K562 (cell line): ENCODE results near the gene VWF. TPM values are rescaled to one million over a fixed set of nuclear protein-coding genes. Genes with fewer than 3 reads are reported as not detected.

ENCODE experiments used
- ATAC-seq: fragments of 200-7000 bp; cut with Tn5 transposase; 3 replicates; pipeline ENCODE4 v1.9.1; 2020; ENCODE audit warnings: moderate library complexity
- BruUV-seq: library from RNA; stranded (reverse); fragments of 400-500 nt; replicated peaks from 2 replicates; lab custom pipeline; 2021; lab: Mats Ljungman, UMichigan
- CTCF ChIA-PET: fragments of 300-600 bp; formaldehyde crosslinking; extraction: SDS; loops from one replicate; lab custom pipeline; 2021; ENCODE audit warnings: low intra/inter-chr PET ratio; lab: Yijun Ruan, JAX
- POLR2A ChIA-PET: fragments of 300-600, 350-650 bp; sonication (Branson Sonifier 250); formaldehyde crosslinking; extraction: SDS; loops from one replicate; lab custom pipeline; 2021; ENCODE audit warnings: antibody characterized with exemption, inconsistent platforms; lab: Yijun Ruan, JAX
- DNase-seq, 4 experiments: peaks; one replicate each; pipeline versions ENCODE4 v3.0.0 to v3.0.0-alpha.2; 2011 to 2018; ENCODE audit warnings: low spot score in 3 of 4, mixed read lengths in 3 of 4; ENCODE audit errors: extremely low read depth in 1 of 4
- FAIRE-seq: peaks from 2 replicates; lab custom pipeline; 2011; peaks lifted over from hg19 to GRCh38; lab: Jason Lieb, UNC
- H2AFZ ChIP-seq: 2 replicates; pipeline ENCODE4 v1.6.0; 2011; ENCODE audit warnings: low read depth, low read length, control low read depth, inconsistent platforms
- H3K27ac ChIP-seq: fragments of 200-600 bp; 3 replicates; pipeline ENCODE4 v1.8.0; 2011; ENCODE audit warnings: low read depth, mild to moderate bottlenecking, control low read depth, inconsistent platforms, low read length, moderate library complexity, mixed read lengths; ENCODE audit errors: extremely low read depth
- H3K27me3 ChIP-seq, 2 experiments: fragments of 300-600 bp in 1 of 2; 2 replicates in 1 of 2; 3 replicates in 1 of 2; pipeline versions ENCODE4 v1.6.0 to v1.8.0; 2011; ENCODE audit warnings: inconsistent platforms in 2 of 2, low read length in 2 of 2, mild to moderate bottlenecking in 1 of 2, mixed read lengths in 1 of 2, moderate library complexity in 1 of 2; ENCODE audit not compliant: control insufficient read depth in 2 of 2, insufficient read depth in 2 of 2
- H3K36me3 ChIP-seq: fragments of 300-600 bp; 3 replicates; pipeline ENCODE4 v1.8.0; 2011; ENCODE audit warnings: mild to moderate bottlenecking, low read length, inconsistent platforms; ENCODE audit not compliant: control insufficient read depth, insufficient read depth
- H3K4me1 ChIP-seq, 2 experiments: fragments of 200-600 bp in 1 of 2; replicated peaks in 1 of 2; 2 replicates in 1 of 2; 3 replicates in 1 of 2; pipeline versions ENCODE4 v1.5.1 to v1.8.0; 2011; ENCODE audit warnings: inconsistent platforms in 2 of 2, low read length in 2 of 2, mild to moderate bottlenecking in 1 of 2, mixed read lengths in 1 of 2, moderate library complexity in 1 of 2; ENCODE audit not compliant: control insufficient read depth in 2 of 2, insufficient read depth in 2 of 2
- H3K4me2 ChIP-seq: 2 replicates; pipeline ENCODE4 v1.6.1; 2011; ENCODE audit warnings: low read length, control low read depth, inconsistent platforms, mixed read lengths; ENCODE audit not compliant: insufficient read depth
- H3K4me3 ChIP-seq: fragments of 200-600 bp; sonication (generic), shearing (Covaris generic); 2 replicates; pipeline ENCODE4 v1.5.1; 2016; ENCODE audit warnings: control low read depth, inconsistent platforms
- H3K79me2 ChIP-seq: fragments of 200-600 bp; 3 replicates; pipeline ENCODE4 v1.8.0; 2011; ENCODE audit warnings: low read length, inconsistent platforms; ENCODE audit not compliant: control insufficient read depth, insufficient read depth
- H3K9ac ChIP-seq, 2 experiments: 2 replicates each; pipeline versions ENCODE4 v1.6.0 to v1.6.1; 2011; ENCODE audit warnings: low read depth in 2 of 2, low read length in 2 of 2, control low read depth in 1 of 2, inconsistent platforms in 1 of 2, mild to moderate bottlenecking in 1 of 2, mixed read lengths in 1 of 2; ENCODE audit not compliant: insufficient read depth in 1 of 2
- H3K9me1 ChIP-seq: one replicate; pipeline ENCODE4 v1.6.0; 2011; ENCODE audit warnings: inconsistent platforms, mild to moderate bottlenecking, low read length, moderate library complexity; ENCODE audit not compliant: control insufficient read depth, insufficient read depth
- H3K9me3 ChIP-seq: replicated peaks from 2 replicates; pipeline ENCODE4 v1.5.1; 2011; ENCODE audit warnings: low read depth, low read length, inconsistent platforms; ENCODE audit not compliant: control insufficient read depth, insufficient read depth
- H4K20me1 ChIP-seq: replicated peaks from 2 replicates; pipeline ENCODE4 v1.6.1; 2011; ENCODE audit warnings: low read length, inconsistent platforms, mixed read lengths; ENCODE audit not compliant: control insufficient read depth, insufficient read depth
- ARID3B ChIP-seq: fragments of 250-450 bp; sonication (Bioruptor Pico); IDR thresholded peaks from 2 replicates; pipeline ENCODE4 v1.4.0; 2020; ENCODE audit warnings: borderline replicate concordance
- BCLAF1 ChIP-seq, 2 experiments: fragments of 450-650 bp in 1 of 2; IDR thresholded peaks; 2 replicates each; pipeline ENCODE4 v1.6.1; 2011 to 2017; ENCODE audit warnings: low read depth in 2 of 2, antibody characterized with exemption in 1 of 2, borderline replicate concordance in 1 of 2, low read length in 1 of 2, mild to moderate bottlenecking in 1 of 2, mixed read lengths in 1 of 2; ENCODE audit not compliant: control insufficient read depth in 1 of 2
- CREM ChIP-seq: IDR thresholded peaks from 2 replicates; pipeline ENCODE4 v1.6.1; 2014; ENCODE audit warnings: antibody characterized with exemption, low read depth
- EGR1 ChIP-seq: fragments of 450-650 bp; conservative IDR thresholded peaks from 2 replicates; pipeline ENCODE4 v1.6.1; 2017; ENCODE audit warnings: mild to moderate bottlenecking
- EWSR1 ChIP-seq: fragments of 450-650 bp; IDR thresholded peaks from 2 replicates; pipeline ENCODE4 v1.6.1; 2018; ENCODE audit warnings: borderline replicate concordance, mild to moderate bottlenecking, low read depth, moderate library complexity; ENCODE audit not compliant: partially characterized antibody
- GTF2F1 ChIP-seq: IDR thresholded peaks from 2 replicates; pipeline ENCODE4 v1.6.1; 2011; ENCODE audit warnings: low read depth, low read length, improper control_type of control experiment
- MYC ChIP-seq, 2 experiments: fragments of 250-450 bp in 1 of 2; sonication (Bioruptor Pico) in 1 of 2; IDR thresholded peaks; 2 replicates each; pipeline versions ENCODE4 v1.5.1 to v1.6.1; 2012 to 2021; ENCODE audit warnings: low read depth in 2 of 2, borderline replicate concordance in 1 of 2, improper control_type of control experiment in 1 of 2, low read length in 1 of 2, mild to moderate bottlenecking in 1 of 2, moderate library complexity in 1 of 2
- THRAP3 ChIP-seq: fragments of 450-650 bp; IDR thresholded peaks from 2 replicates; pipeline ENCODE4 v1.6.1; 2016; ENCODE audit warnings: mild to moderate bottlenecking, inconsistent platforms, borderline replicate concordance
- VEZF1 ChIP-seq: fragments of 200-800 bp; sonication (Bioruptor generic); IDR thresholded peaks from 2 replicates; pipeline ENCODE4 v1.6.1; 2017; ENCODE audit warnings: missing genetic modification characterization, missing compliant biosample characterization
- YY1 ChIP-seq, 3 experiments: IDR thresholded peaks; 2 replicates each; pipeline ENCODE4 v1.6.1; 2011; ENCODE audit warnings: low read length in 2 of 3, mild to moderate bottlenecking in 2 of 3, moderate library complexity in 2 of 3, borderline replicate concordance in 1 of 3, control low read depth in 1 of 3, low read depth in 1 of 3; ENCODE audit not compliant: insufficient read depth in 3 of 3, insufficient replicate concordance in 2 of 3, control insufficient read depth in 1 of 3, insufficient read length in 1 of 3; ENCODE audit errors: extremely low read depth in 1 of 3
- ZFPM2 ChIP-seq: fragments of 250-450 bp; sonication (Bioruptor Pico); IDR thresholded peaks from 2 replicates; pipeline ENCODE4 v1.5.1; 2022; ENCODE audit warnings: mild to moderate bottlenecking
- ZNF134 ChIP-seq: fragments of 250-450 bp; sonication (Bioruptor Pico); conservative IDR thresholded peaks from 2 replicates; pipeline ENCODE4 v1.4.0; 2020
- WGBS: fragments of 100-300 bp; shearing (Covaris generic); methylation state at CpG from one replicate; pipeline ENCODE4 v1.1.6; 2016; ENCODE audit warnings: low coverage, mixed read lengths; ENCODE audit not compliant: insufficient coverage; ENCODE audit errors: missing lambda C conversion rate; 5-methylcytosine and 5-hydroxymethylcytosine counted together
- in situ Hi-C: fragments of 300-500 bp; cut with MboI; formaldehyde crosslinking; loops from 4 replicates; pipeline ENCODE4 v1.15.0; 2018; ENCODE audit warnings: inconsistent platforms, mixed read lengths
- intact Hi-C: fragments of 100-400 bp; cut with micrococcal nuclease; formaldehyde crosslinking; loops from 2 replicates; pipeline ENCODE4 v1.14.2; 2022
- polyA plus RNA-seq, 8 experiments: library from polyadenylated mRNA; depleted of rRNA in 4 of 8; stranded (reverse) in 5 of 8; unstranded in 3 of 8; fragments of >200 nt; fragmentation: Nextera tagmentation in 2 of 8; fragmentation: Illumina TruSeq in 1 of 8; extraction: Ambion mirVana in 2 of 8; extraction: Trizol in 1 of 8; gene quantifications; 2 replicates each; pipeline versions ENCODE4 v1.2.1 to v1.2.3, GENCODE V29; 2011 to 2014; ENCODE audit warnings: inconsistent platforms in 1 of 8, missing spikeins in 1 of 8
- total RNA-seq, 7 experiments: library from RNA; depleted of rRNA in 6 of 7; stranded (reverse); fragments of >200 nt in 6 of 7; fragmentation: Illumina TruSeq in 2 of 7; extraction: Trizol in 2 of 7; gene quantifications; 2 replicates each; pipeline versions ENCODE4 v1.2.1 to v1.2.3, GENCODE V29; 2011 to 2021; ENCODE audit warnings: low replicate concordance in 1 of 7

The VWF gene
- total and polyA plus RNA-seq, 9 of the 15 experiments (the other 6 are each of a cell fraction or from before 2014, with no cell fraction given): 0.53 TPM; not detected in 8

GRCh38 chr12:6172086-6172485, 47.6 kb upstream of the VWF start (continued):
- TF ChIP-seq BCLAF1 (IDR thresholded peaks at IDR 0.05; ENCODE audit: borderline replicate concordance in 1 of 2, control insufficient read depth in 1 of 2, low read depth in 2 of 2, low read length in 1 of 2): no peak

DNA sequence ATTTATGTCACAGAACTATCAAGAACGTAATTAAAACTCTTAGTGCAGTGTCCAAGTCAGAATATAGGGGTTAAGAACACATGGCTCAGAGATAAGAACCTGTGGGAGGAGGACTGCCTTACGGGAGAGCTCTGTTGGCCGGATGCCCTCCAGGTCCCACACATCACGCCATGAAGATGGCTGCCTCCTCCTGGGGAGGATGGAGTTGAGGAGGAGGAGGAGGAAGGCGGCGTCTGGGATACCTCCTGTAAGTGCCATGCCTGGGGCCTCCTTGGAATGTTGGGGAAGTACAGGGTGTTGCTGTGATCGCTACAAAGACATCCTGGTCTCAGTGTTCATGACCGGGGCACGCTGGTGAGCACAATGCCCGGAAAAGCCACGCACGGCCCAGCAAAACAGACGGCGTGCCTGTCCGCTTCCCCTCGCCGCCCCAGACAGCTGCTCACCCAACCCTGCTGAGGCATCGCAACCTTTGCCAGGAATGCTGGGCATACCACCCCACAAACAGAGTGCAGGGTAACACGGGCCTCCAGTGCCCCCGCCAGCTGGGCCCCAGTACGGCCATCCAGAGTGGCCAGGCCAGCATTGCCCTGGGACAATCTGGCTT, 47.0 kb upstream of the VWF start:
- 55% methylated on average over 8 of the region's 21 CpGs for WGBS
- no peak overlapping the region for H3K4me3 ChIP-seq
- no peak overlapping the region for H3K4me2 ChIP-seq
- no peaks in the 10 kb centered on the region for H3K9me1 ChIP-seq
- CTCF ChIA-PET: no interaction called here
- FAIRE-seq (peak; percentile 77), DNase-seq (peak; percentile 20 to 57 (median 32)), ATAC-seq (peak; percentile 42; the same call in 2 of the 3 replicates)
- no TSS peak for BruUV-seq
- H3K9me3 ChIP-seq: no peaks in the 10 kb centered on the region; the same call in none of the 2 replicates
- H3K27ac ChIP-seq: no peak overlapping the region; the same call in 2 of the 3 replicates
- POLR2A ChIA-PET: no interaction called here
- peaks cover 18 to 23% of the 10 kb centered on the region in 2 experiments for H3K4me1 ChIP-seq
- in situ Hi-C loops: no loop called here
- peak overlapping the region; percentile 51; the same call in 1 of the 2 replicates for H2AFZ ChIP-seq
- H3K27me3 ChIP-seq: no peaks in the 10 kb centered on the region
- no peaks in the 10 kb centered on the region for H3K36me3 ChIP-seq
- intact Hi-C loops: no loop called here
- H4K20me1 ChIP-seq: no peaks in the 10 kb centered on the region
- H3K9ac ChIP-seq: no peak overlapping the region
- H3K79me2 ChIP-seq: no peaks in the 10 kb centered on the region
- TF ChIP-seq YY1 (IDR thresholded peaks at IDR 0.05; ENCODE audit: borderline replicate concordance in 1 of 3, control insufficient read depth in 1 of 3, extremely low read depth in 1 of 3, insufficient read depth in 3 of 3, insufficient read length in 1 of 3, insufficient replicate concordance in 2 of 3, low read depth in 1 of 3, low read length in 2 of 3) (peak in 2 of 3 experiments; percentile 22 to 36), ZFPM2 (CRISPR knock-in tag) (no peak), CREM (0 out of 2 replicates have a peak, but pooled peaks have one; percentile 30), THRAP3 (no peak), VEZF1 (peak; percentile 51), EGR1 (0 out of 2 replicates have a peak, but pooled peaks have one; percentile 32), ZNF134 (CRISPR knock-in tag) (no peak), EWSR1 (no peak), ARID3B (CRISPR knock-in tag) (no peak), MYC (IDR thresholded peaks at IDR 0.05; ENCODE audit: low read depth, low read length) (peak; percentile 23; the same call in 1 of the 2 replicates), MYC (CRISPR knock-in tag; IDR thresholded peaks at IDR 0.05; ENCODE audit: borderline replicate concordance, low read depth) (no peak), GTF2F1 (no peak)
